Loucy (cell line): ENCODE results near the gene CARD19.

Experiments
- CTCF ChIP-seq: fragments of 200-600 bp; sonication (generic); conservative IDR thresholded peaks from 2 replicates; pipeline ENCODE4 v1.5.1; 2014; ENCODE audit warnings: mild to moderate bottlenecking, antibody characterized with exemption, low read length
- EZH2phosphoT487 ChIP-seq: fragments of 200-600 bp; IDR thresholded peaks from 2 replicates; pipeline ENCODE4 v1.6.1; 2018; ENCODE audit warnings: antibody characterized with exemption, mild to moderate bottlenecking, moderate library complexity, borderline replicate concordance

- TF ChIP-seq CTCF (no peak), EZH2phosphoT487 (no peak)
Measured at GRCh38 chr9:93068956-93069355, 27.1 kb upstream of the CARD19 start.
